GM03348 (cell line): ENCODE data around the gene CCND1.

Experiments used
- DNase-seq: peaks from one replicate; pipeline ENCODE4 v3.0.0; 2012; ENCODE audit warnings: low spot score

Gene CCND1

GRCh38 chr11:69640995-69641581 is at the start of gene CCND1:
CCND1 (plus strand) TSS chr11:69641156; CDS start chr11:69641314, 158 bp downstream.
- DNase-seq = peak; percentile 90

- no peak for DNase-seq
These were observed 47.8 kb upstream of the CCND1 start for GRCh38 chr11:69592986-69593650.

- no peak for DNase-seq
These were observed 47.1 kb upstream of the CCND1 start for GRCh38 chr11:69593851-69594250.

- DNase-seq = no peak
These were observed 46.5 kb upstream of the CCND1 start for GRCh38 chr11:69594481-69594880.

- DNase-seq = no peak
These were observed 44.9 kb upstream of the CCND1 start for GRCh38 chr11:69595805-69596665.

GRCh38 chr11:69598147-69598546 is 42.8 kb upstream of the CCND1 start:
- DNase-seq = no peak

GRCh38 chr11:69599502-69599901 is 41.5 kb upstream of the CCND1 start:
- no peak for DNase-seq

- DNase-seq = no peak
These were observed 41.0 kb upstream of the CCND1 start for GRCh38 chr11:69600001-69600400.

GRCh38 chr11:69601011-69601975 is 39.7 kb upstream of the CCND1 start:
- DNase-seq = no peak

- DNase-seq = no peak
These were observed 37.7 kb upstream of the CCND1 start for GRCh38 chr11:69603111-69603836.

GRCh38 chr11:69604055-69604454 is 36.9 kb upstream of the CCND1 start:
- no peak for DNase-seq

GRCh38 chr11:69605737-69606526 is 35.0 kb upstream of the CCND1 start:
- no peak for DNase-seq

GRCh38 chr11:69609351-69609750 is 31.6 kb upstream of the CCND1 start:
- DNase-seq = no peak

GRCh38 chr11:69611548-69612526 is 29.1 kb upstream of the CCND1 start:
- no peak for DNase-seq

GRCh38 chr11:69613594-69613993 is 27.4 kb upstream of the CCND1 start:
- no peak for DNase-seq

- no peak for DNase-seq
These were observed 26.9 kb upstream of the CCND1 start for GRCh38 chr11:69614085-69614484.

- no peak for DNase-seq
These were observed 25.2 kb upstream of the CCND1 start for GRCh38 chr11:69615545-69616278.

- no peak for DNase-seq
These were observed 23.7 kb upstream of the CCND1 start for GRCh38 chr11:69617220-69617619.
